ENCODE measurements around the gene RIMS1.

DNA sequence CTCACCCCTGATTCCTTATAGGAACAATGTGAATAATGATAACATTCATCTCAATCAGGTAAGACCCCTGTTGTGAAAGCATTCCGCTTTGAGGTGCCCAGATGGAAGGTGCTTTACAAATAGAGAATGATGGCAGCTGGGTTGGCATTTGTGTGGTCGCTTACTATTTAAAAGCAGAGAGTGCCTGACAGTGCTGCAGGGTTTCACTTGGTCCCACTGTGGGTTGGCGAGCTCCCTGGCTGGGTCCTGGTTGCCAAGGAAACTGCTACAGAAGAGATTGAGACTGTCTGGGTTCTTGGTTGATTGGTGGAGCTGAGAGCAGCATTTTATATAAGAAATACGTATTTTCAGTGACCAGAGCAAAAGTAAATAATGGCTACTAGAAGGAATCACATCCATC is 528.3 kb downstream of the RIMS1 start:
- no peak for TF ChIP-seq EZH2phosphoT487 (conservative IDR thresholded peaks at IDR 0.05; ENCODE audit: low read length)
- TF ChIP-seq, protein P1, sequence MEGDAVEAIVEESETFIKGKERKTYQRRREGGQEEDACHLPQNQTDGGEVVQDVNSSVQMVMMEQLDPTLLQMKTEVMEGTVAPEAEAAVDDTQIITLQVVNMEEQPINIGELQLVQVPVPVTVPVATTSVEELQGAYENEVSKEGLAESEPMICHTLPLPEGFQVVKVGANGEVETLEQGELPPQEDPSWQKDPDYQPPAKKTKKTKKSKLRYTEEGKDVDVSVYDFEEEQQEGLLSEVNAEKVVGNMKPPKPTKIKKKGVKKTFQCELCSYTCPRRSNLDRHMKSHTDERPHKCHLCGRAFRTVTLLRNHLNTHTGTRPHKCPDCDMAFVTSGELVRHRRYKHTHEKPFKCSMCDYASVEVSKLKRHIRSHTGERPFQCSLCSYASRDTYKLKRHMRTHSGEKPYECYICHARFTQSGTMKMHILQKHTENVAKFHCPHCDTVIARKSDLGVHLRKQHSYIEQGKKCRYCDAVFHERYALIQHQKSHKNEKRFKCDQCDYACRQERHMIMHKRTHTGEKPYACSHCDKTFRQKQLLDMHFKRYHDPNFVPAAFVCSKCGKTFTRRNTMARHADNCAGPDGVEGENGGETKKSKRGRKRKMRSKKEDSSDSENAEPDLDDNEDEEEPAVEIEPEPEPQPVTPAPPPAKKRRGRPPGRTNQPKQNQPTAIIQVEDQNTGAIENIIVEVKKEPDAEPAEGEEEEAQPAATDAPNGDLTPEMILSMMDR (IDR thresholded peaks at IDR 0.05; ENCODE audit: insufficient read depth, low read length, poor library complexity, severe bottlenecking) = no peak

All from SU-DHL-6 (cell line).